Activated naive CD4-positive, alpha-beta T cell treated with anti-CD3 and anti-CD28 coated beads for 36 hours (primary cell): ENCODE data around the gene ERVW-1. TPM values are rescaled to one million over a fixed set of nuclear protein-coding genes. Genes with fewer than 3 reads are reported as not detected.

ENCODE experiments used
- total RNA-seq, 2 experiments: library from RNA; stranded (reverse); gene quantifications; one replicate each; pipeline ENCODE4 v1.2.3, GENCODE V29; 2021

Gene ERVW-1
- total RNA-seq, 2 experiments from 2014 or later = not detected

Other genes with a start within 250 kb of the ERVW-1 start
- 10 to 100 TPM; 21.5 to 27.9 TPM for gene KRIT1, start 232.0 kb downstream of the ERVW-1 start, total RNA-seq
- 10 to 100 TPM; 37.9 to 38.4 TPM for gene ANKIB1, start 232.0 kb downstream of the ERVW-1 start, total RNA-seq
- gene GATAD1, start 30.5 kb downstream of the ERVW-1 start, total RNA-seq = 10 to 100 TPM; 27.5 to 29.6 TPM
- 10 to 100 TPM; 12.9 to 13.2 TPM for gene PEX1, start 50.6 kb upstream of the ERVW-1 start, total RNA-seq
- gene RBM48, start 50.8 kb upstream of the ERVW-1 start, total RNA-seq = 10 to 100 TPM; 11.3 to 12.9 TPM
- gene FAM133B, start 112.4 kb upstream of the ERVW-1 start, total RNA-seq = 10 to 100 TPM; 21.6 to 25.3 TPM